H1 (cell line): Measurements from ENCODE around the gene WBP11.

Experiments used
- BCL11A ChIP-seq, 2 experiments: IDR thresholded peaks; one replicate each; pipeline ENCODE4 v1.6.1; 2011; ENCODE audit warnings: low read depth in 2 of 2, low read length in 2 of 2, mild to moderate bottlenecking in 2 of 2
- JUND ChIP-seq: IDR thresholded peaks from 2 replicates; pipeline ENCODE4 v1.6.1; 2011; ENCODE audit warnings: mild to moderate bottlenecking, improper control_type of control experiment, low read length
- NRF1 ChIP-seq: IDR thresholded peaks from 2 replicates; pipeline ENCODE4 v1.6.1; 2011; ENCODE audit warnings: mild to moderate bottlenecking, low read depth, low read length, improper control_type of control experiment
- POLR2A ChIP-seq, 2 experiments: IDR thresholded peaks; 1 replicate in 1 of 2; 2 replicates in 1 of 2; pipeline ENCODE4 v1.6.1; 2011; ENCODE audit warnings: low read depth in 2 of 2, low read length in 2 of 2, mild to moderate bottlenecking in 2 of 2; ENCODE audit errors: control extremely low read depth in 1 of 2
- SP2 ChIP-seq: IDR thresholded peaks from 2 replicates; pipeline ENCODE4 v1.6.1; 2012; ENCODE audit warnings: mild to moderate bottlenecking, low read length, inconsistent platforms
- TF ChIP-seq, protein P1 (sequence below), 3 experiments: IDR thresholded peaks; 1 replicate in 2 of 3; 2 replicates in 1 of 3; pipeline versions ENCODE4 v1.5.1 to v1.6.1; 2011; ENCODE audit warnings: low read length in 3 of 3, mild to moderate bottlenecking in 3 of 3, inconsistent platforms in 2 of 3, low read depth in 1 of 3, moderate library complexity in 1 of 3; ENCODE audit not compliant: insufficient read depth in 1 of 3; ENCODE audit errors: control extremely low read depth in 1 of 3
- TF ChIP-seq, protein P2 (sequence below): fragments of 300-600 bp; sonication (generic); IDR thresholded peaks from 2 replicates; pipeline ENCODE4 v1.7.1; 2012; ENCODE audit warnings: low read length, moderate library complexity, mild to moderate bottlenecking, inconsistent platforms; ENCODE audit not compliant: insufficient replicate concordance

DNA sequence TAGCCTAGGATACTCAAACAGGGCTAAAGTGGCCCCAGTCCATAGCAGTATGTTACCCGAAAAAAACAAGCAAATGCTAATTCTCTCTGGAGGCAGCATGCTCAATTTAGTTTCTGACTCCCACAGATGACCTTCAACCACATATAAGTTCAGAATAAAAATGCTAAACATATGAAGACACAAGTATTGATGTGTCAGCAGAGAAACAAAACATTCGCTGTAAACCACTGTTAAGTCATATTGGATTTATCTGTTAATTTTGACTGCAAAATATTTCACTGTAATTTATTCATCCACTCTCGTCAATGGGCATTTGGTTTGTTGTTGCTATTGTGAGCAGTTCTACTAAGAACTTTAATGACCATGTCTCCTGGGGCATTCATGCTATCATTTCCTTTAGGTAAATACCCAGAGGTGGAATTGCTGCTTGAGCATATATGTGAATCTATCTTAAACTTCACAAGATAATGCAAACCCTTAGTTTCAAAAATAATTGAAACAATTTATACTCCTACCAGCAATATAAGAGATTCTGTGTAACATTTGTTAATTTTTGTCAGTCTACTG, 36.5 kb downstream of the WBP11 start:
- TF ChIP-seq JUND (no peak), BCL11A (IDR thresholded peaks at IDR 0.05; ENCODE audit: low read depth in 2 of 2, low read length in 2 of 2) (no peak), NRF1 (no peak), SP2 (no peak), POLR2A (IDR thresholded peaks at IDR 0.05; ENCODE audit: control extremely low read depth in 1 of 2, low read depth in 2 of 2, low read length in 2 of 2) (peak in 1 of 2 experiments; percentile 45; a peak in 1 of 3 replicates)
- TF ChIP-seq, protein P1, sequence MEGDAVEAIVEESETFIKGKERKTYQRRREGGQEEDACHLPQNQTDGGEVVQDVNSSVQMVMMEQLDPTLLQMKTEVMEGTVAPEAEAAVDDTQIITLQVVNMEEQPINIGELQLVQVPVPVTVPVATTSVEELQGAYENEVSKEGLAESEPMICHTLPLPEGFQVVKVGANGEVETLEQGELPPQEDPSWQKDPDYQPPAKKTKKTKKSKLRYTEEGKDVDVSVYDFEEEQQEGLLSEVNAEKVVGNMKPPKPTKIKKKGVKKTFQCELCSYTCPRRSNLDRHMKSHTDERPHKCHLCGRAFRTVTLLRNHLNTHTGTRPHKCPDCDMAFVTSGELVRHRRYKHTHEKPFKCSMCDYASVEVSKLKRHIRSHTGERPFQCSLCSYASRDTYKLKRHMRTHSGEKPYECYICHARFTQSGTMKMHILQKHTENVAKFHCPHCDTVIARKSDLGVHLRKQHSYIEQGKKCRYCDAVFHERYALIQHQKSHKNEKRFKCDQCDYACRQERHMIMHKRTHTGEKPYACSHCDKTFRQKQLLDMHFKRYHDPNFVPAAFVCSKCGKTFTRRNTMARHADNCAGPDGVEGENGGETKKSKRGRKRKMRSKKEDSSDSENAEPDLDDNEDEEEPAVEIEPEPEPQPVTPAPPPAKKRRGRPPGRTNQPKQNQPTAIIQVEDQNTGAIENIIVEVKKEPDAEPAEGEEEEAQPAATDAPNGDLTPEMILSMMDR (IDR thresholded peaks at IDR 0.05; ENCODE audit: control extremely low read depth in 1 of 3, insufficient read depth in 1 of 3, low read depth in 1 of 3, low read length in 3 of 3): no peak
- TF ChIP-seq, protein P2, sequence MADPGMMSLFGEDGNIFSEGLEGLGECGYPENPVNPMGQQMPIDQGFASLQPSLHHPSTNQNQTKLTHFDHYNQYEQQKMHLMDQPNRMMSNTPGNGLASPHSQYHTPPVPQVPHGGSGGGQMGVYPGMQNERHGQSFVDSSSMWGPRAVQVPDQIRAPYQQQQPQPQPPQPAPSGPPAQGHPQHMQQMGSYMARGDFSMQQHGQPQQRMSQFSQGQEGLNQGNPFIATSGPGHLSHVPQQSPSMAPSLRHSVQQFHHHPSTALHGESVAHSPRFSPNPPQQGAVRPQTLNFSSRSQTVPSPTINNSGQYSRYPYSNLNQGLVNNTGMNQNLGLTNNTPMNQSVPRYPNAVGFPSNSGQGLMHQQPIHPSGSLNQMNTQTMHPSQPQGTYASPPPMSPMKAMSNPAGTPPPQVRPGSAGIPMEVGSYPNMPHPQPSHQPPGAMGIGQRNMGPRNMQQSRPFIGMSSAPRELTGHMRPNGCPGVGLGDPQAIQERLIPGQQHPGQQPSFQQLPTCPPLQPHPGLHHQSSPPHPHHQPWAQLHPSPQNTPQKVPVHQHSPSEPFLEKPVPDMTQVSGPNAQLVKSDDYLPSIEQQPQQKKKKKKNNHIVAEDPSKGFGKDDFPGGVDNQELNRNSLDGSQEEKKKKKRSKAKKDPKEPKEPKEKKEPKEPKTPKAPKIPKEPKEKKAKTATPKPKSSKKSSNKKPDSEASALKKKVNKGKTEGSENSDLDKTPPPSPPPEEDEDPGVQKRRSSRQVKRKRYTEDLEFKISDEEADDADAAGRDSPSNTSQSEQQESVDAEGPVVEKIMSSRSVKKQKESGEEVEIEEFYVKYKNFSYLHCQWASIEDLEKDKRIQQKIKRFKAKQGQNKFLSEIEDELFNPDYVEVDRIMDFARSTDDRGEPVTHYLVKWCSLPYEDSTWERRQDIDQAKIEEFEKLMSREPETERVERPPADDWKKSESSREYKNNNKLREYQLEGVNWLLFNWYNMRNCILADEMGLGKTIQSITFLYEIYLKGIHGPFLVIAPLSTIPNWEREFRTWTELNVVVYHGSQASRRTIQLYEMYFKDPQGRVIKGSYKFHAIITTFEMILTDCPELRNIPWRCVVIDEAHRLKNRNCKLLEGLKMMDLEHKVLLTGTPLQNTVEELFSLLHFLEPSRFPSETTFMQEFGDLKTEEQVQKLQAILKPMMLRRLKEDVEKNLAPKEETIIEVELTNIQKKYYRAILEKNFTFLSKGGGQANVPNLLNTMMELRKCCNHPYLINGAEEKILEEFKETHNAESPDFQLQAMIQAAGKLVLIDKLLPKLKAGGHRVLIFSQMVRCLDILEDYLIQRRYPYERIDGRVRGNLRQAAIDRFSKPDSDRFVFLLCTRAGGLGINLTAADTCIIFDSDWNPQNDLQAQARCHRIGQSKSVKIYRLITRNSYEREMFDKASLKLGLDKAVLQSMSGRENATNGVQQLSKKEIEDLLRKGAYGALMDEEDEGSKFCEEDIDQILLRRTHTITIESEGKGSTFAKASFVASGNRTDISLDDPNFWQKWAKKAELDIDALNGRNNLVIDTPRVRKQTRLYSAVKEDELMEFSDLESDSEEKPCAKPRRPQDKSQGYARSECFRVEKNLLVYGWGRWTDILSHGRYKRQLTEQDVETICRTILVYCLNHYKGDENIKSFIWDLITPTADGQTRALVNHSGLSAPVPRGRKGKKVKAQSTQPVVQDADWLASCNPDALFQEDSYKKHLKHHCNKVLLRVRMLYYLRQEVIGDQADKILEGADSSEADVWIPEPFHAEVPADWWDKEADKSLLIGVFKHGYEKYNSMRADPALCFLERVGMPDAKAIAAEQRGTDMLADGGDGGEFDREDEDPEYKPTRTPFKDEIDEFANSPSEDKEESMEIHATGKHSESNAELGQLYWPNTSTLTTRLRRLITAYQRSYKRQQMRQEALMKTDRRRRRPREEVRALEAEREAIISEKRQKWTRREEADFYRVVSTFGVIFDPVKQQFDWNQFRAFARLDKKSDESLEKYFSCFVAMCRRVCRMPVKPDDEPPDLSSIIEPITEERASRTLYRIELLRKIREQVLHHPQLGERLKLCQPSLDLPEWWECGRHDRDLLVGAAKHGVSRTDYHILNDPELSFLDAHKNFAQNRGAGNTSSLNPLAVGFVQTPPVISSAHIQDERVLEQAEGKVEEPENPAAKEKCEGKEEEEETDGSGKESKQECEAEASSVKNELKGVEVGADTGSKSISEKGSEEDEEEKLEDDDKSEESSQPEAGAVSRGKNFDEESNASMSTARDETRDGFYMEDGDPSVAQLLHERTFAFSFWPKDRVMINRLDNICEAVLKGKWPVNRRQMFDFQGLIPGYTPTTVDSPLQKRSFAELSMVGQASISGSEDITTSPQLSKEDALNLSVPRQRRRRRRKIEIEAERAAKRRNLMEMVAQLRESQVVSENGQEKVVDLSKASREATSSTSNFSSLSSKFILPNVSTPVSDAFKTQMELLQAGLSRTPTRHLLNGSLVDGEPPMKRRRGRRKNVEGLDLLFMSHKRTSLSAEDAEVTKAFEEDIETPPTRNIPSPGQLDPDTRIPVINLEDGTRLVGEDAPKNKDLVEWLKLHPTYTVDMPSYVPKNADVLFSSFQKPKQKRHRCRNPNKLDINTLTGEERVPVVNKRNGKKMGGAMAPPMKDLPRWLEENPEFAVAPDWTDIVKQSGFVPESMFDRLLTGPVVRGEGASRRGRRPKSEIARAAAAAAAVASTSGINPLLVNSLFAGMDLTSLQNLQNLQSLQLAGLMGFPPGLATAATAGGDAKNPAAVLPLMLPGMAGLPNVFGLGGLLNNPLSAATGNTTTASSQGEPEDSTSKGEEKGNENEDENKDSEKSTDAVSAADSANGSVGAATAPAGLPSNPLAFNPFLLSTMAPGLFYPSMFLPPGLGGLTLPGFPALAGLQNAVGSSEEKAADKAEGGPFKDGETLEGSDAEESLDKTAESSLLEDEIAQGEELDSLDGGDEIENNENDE: no peak
